Body of pancreas (tissue), 4 donors: ENCODE data around the gene ERC2. TPM values are rescaled to one million over a fixed set of nuclear protein-coding genes. Genes with fewer than 3 reads are reported as not detected.

ENCODE experiments used
- ATAC-seq: fragments of 150-250 bp; one replicate; pipeline ENCODE4 v1.9.1; 2016
- DNase-seq, 4 donors: peaks; one replicate each; pipeline ENCODE4 v3.0.0-alpha.2; 2019
- H3K27ac ChIP-seq, 4 donors: fragments of 200-600 bp; sonication (generic); 1 replicate in 3 of 4; 2 replicates in 1 of 4; pipeline versions ENCODE4 v1.5.1 to v1.6.1; 2016 to 2019; ENCODE audit warnings: mild to moderate bottlenecking in 1 of 4, mixed read lengths in 1 of 4, moderate library complexity in 1 of 4
- H3K27me3 ChIP-seq, 2 donors: fragments of 200-600 bp; sonication (generic); one replicate each; pipeline ENCODE4 v1.6.0; 2016; ENCODE audit warnings: mild to moderate bottlenecking in 1 of 2
- H3K36me3 ChIP-seq, 2 donors: fragments of 200-600 bp; sonication (generic); replicated peaks in 1 of 2; 2 replicates each; pipeline ENCODE4 v1.5.1; 2016; ENCODE audit warnings: low read depth in 2 of 2; ENCODE audit not compliant: insufficient read depth in 1 of 2
- H3K4me1 ChIP-seq: fragments of 200-600 bp; sonication (generic); one replicate; pipeline ENCODE4 v1.6.0; 2016
- H3K4me3 ChIP-seq, 2 donors: fragments of 200-600 bp; sonication (generic); 1 replicate in 1 of 2; 2 replicates in 1 of 2; pipeline ENCODE4 v1.5.1; 2016 to 2019
- H3K9me3 ChIP-seq, 3 donors: fragments of 200-600 bp; sonication (generic); 1 replicate in 2 of 3; 2 replicates in 1 of 3; pipeline ENCODE4 v1.5.1; 2016
- CTCF ChIP-seq, 7 experiments: fragments of 450-650 bp in 4 of 7; fragments of 200-600 bp in 3 of 7; sonication (generic) in 3 of 7; IDR thresholded peaks; one replicate each; pipeline ENCODE4 v1.5.1; 2016 to 2019; ENCODE audit warnings: antibody characterized with exemption in 7 of 7
- POLR2A ChIP-seq, 3 donors: fragments of 450-650 bp; IDR thresholded peaks; one replicate each; pipeline ENCODE4 v1.6.1; 2016; ENCODE audit warnings: antibody characterized with exemption in 3 of 3, mild to moderate bottlenecking in 2 of 3
- WGBS, 2 donors: methylation state at CpG; one replicate each; pipeline ENCODE4 v1.1.5; 2017; 5-methylcytosine and 5-hydroxymethylcytosine counted together
- intact Hi-C: fragments of 100-400 bp; cut with DNase I; formaldehyde crosslinking; loops from one replicate; pipeline ENCODE4 v1.15.1; 2023
- total RNA-seq, 2 donors: library from RNA; depleted of rRNA; stranded (reverse); fragments of >200 nt; gene quantifications; one replicate each; pipeline ENCODE4 v1.1.0, GENCODE V29; 2016

The ERC2 gene
- total RNA-seq, 2 donors from 2014 or later, result 4.0 to 4.7 TPM

DNA sequence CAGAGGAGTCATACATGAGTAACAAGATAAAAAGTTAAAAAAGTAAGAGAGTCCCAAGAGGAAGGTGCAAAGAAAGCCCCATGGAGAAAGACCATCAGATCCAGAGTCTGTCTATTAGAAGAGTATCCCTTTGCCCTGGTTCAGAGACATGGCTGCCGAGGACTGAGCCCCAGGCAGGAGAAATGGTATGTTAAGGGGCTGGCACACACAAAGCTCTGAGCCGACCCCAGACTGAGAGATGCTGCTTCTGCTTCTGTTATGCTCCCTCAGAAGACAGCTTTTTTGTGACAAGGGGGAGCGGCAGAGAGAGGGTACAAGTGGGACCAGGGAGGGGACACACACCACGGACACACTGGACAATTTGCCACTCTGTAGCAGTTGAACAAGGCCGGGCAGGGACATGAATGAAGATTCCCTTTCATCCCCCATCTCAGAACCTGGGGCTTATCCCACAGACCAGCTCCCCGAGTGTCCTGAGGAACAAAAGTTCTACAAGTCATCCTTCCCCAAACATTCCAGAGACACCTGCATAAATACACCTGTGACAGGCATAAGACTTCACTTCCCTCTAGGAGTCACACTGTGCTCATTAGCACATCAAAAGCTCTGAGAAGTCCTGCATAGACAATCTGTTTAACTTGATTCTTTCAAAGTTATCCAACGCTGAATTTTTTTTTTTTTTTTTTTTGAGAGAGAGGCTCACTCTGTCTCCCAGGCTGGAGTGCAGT is 819.5 kb downstream of the ERC2 start:
- intact Hi-C loops, result no loop called here
- Histone ChIP-seq H3K4me1 (no peaks in the 10 kb centered on the region), H3K27me3 (no peaks in the 10 kb centered on the region), H3K27ac (no peak overlapping the region), H3K36me3 (no peaks in the 10 kb centered on the region), H3K9me3 (no peaks in the 10 kb centered on the region), H3K4me3 (no peak overlapping the region)
- TF ChIP-seq POLR2A (IDR thresholded peaks at IDR 0.05) (no peak), CTCF (IDR thresholded peaks at IDR 0.05) (no peak)
- WGBS, 2 donors, result 64 to 67% methylated on average over 7 of the region's 7 CpGs
- DNase-seq (no peak), ATAC-seq (no peak)

- no peak for TF ChIP-seq POLR2A (IDR thresholded peaks at IDR 0.05)
- no peak for TF ChIP-seq CTCF (IDR thresholded peaks at IDR 0.05)
- DNase-seq (no peak), ATAC-seq (no peak)
- 88 to 93% methylated on average over 10 of the region's 10 CpGs for WGBS, 2 donors
- Histone ChIP-seq H3K4me3 (no peak overlapping the region), H3K4me1 (no peaks in the 10 kb centered on the region), H3K27me3 (no peaks in the 10 kb centered on the region), H3K9me3 (no peaks in the 10 kb centered on the region), H3K27ac (no peak overlapping the region), H3K36me3 (no peaks in the 10 kb centered on the region)
- intact Hi-C loops, result no loop called here
These were observed 820.6 kb downstream of the ERC2 start for GRCh38 chr3:55647670-55648069.

DNA sequence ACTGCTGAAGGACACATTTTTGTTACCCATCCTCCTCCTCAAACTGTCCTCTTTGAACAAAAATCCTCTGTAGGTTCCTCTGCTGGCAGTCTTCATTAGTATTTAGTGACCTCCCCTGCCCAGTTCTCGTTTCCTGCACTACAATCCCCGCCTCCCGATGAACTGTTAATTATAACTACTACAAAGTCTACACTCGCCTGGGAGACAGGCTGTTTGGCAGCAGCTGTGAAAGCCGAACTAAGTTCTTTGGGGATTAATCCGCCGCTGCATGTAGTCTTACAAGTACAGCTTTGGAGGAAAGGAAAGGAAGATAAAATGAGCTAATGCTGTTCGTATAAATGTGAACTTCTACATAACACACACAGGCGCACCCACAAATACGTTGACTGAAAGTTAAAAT is 821.2 kb downstream of the ERC2 start:
- no peaks in the 10 kb centered on the region for H3K9me3 ChIP-seq
- H3K27me3 ChIP-seq, result no peaks in the 10 kb centered on the region
- ATAC-seq (no peak), DNase-seq (no peak)
- WGBS, 2 donors, result 54 to 63% methylated on average over 10 of the region's 10 CpGs
- H3K4me1 ChIP-seq, result no peaks in the 10 kb centered on the region
- no peak for TF ChIP-seq CTCF (IDR thresholded peaks at IDR 0.05)
- TF ChIP-seq POLR2A (IDR thresholded peaks at IDR 0.05), result no peak
- H3K4me3 ChIP-seq, result no peak overlapping the region
- intact Hi-C loops, result no loop called here
- H3K27ac ChIP-seq, result no peak overlapping the region
- H3K36me3 ChIP-seq, result no peaks in the 10 kb centered on the region

DNA sequence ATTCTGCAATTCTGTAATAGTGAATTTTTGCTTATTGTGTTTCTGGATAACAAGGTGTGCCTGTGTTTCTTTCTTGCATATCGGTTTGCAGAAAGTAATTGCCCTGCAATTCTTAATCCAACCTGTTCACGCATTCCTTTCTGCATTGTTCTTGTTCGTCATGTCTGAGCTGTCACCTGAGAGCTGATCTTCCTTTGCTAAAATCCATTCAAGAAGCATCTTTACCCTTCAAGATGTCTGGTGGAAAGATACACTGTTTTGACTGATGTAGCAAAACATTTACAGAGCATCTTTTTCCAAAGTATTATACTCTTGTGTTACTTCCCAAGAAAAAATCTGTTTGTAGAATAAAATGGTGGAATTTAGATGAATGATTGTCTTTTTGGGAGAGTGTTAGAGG is 822.1 kb downstream of the ERC2 start:
- WGBS, 2 donors, result 77 to 94% methylated on average over 3 of the region's 3 CpGs
- Histone ChIP-seq H3K27me3 (no peaks in the 10 kb centered on the region), H3K9me3 (no peaks in the 10 kb centered on the region), H3K4me3 (no peak overlapping the region), H3K4me1 (no peaks in the 10 kb centered on the region), H3K27ac (no peak overlapping the region), H3K36me3 (no peaks in the 10 kb centered on the region)
- no peak for TF ChIP-seq POLR2A (IDR thresholded peaks at IDR 0.05)
- no peak for TF ChIP-seq CTCF (IDR thresholded peaks at IDR 0.05)
- ATAC-seq, result no peak
- intact Hi-C loops, result no loop called here
- no peak for DNase-seq

GRCh38 chr3:55645422-55645821 is 822.8 kb downstream of the ERC2 start:
- WGBS, 2 donors, result 21 to 46% methylated on average over 4 of the region's 4 CpGs
- DNase-seq (no peak), ATAC-seq (no peak)
- Histone ChIP-seq H3K9me3 (no peaks in the 10 kb centered on the region), H3K36me3 (no peaks in the 10 kb centered on the region), H3K4me3 (no peak overlapping the region), H3K27ac (no peak overlapping the region), H3K4me1 (no peaks in the 10 kb centered on the region), H3K27me3 (no peaks in the 10 kb centered on the region)
- TF ChIP-seq CTCF (IDR thresholded peaks at IDR 0.05) (no peak), POLR2A (IDR thresholded peaks at IDR 0.05) (no peak)
- intact Hi-C loops, result no loop called here
